ENCODE measurements around the gene TUBB8B.
A peak's percentile ranks its signal among the peaks of the same experiment; 100 is the strongest.
"Not testable (repeated sequence)": the region's sequence is repeated elsewhere in the genome, so short reads cannot be mapped to it uniquely, and the experiment has no call there.

- peak; percentile 18 for TF ChIP-seq CTCF (IDR thresholded peaks at IDR 0.05)
- not testable (repeated sequence) for TF ChIP-seq EZH2 (IDR thresholded peaks at IDR 0.05)
These were observed 47.3 kb upstream of the TUBB8B start for GRCh38 chr18:96767-97131.

All from neural progenitor cell (in vitro differentiated cells).